Right lobe of liver (tissue), 4 donors: ENCODE measurements around the gene MYD88.

Source experiments
- POLR2A ChIP-seq: fragments of 450-650 bp; IDR thresholded peaks from one replicate; pipeline ENCODE4 v1.6.1; 2017; ENCODE audit warnings: antibody characterized with exemption, mild to moderate bottlenecking
- TF ChIP-seq, protein P1 (sequence below), 4 donors: fragments of 200-600 bp in 3 of 4; fragments of 450-650 bp in 1 of 4; IDR thresholded peaks; one replicate each; pipeline versions ENCODE4 v1.5.1 to v1.8.0; 2016 to 2022; ENCODE audit warnings: antibody characterized with exemption in 4 of 4, mild to moderate bottlenecking in 2 of 4
- donor health status: DM: no; HTN: no; CAD: no.
- donor health status: DM: no; HTN: no; CAD: no.
- donor health status: DM: no; HTN: yes; CAD: no.

DNA sequence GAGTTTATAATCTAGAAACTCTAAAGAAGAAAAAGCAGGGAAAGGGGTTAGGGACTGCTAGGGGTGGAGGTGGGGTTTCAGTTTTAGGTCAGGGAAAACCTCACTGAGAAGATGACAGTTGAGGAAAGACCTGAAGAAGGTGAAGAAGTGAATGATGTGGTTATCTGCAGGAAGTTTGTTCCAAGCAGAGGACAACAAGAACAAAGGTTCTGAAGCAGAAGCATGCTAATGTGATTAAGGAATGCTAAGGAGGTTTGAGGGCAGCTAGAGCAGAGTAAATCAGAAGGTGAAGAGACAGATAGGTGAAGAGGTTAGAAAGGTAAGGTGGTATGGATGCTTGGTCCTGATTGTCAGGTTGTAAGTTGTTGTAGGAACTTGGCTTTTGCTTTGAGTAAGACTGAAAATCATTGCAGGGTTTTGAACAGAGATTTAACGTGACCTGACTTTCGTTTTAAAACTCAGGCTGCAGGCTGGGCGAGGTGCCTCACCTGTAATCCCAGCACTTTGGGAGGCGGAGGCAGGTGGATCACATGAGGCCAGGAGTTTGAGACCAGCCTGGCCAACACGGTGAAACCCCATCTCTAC, 35.5 kb downstream of the MYD88 start:
- TF ChIP-seq POLR2A = no peak
- TF ChIP-seq, protein P1, sequence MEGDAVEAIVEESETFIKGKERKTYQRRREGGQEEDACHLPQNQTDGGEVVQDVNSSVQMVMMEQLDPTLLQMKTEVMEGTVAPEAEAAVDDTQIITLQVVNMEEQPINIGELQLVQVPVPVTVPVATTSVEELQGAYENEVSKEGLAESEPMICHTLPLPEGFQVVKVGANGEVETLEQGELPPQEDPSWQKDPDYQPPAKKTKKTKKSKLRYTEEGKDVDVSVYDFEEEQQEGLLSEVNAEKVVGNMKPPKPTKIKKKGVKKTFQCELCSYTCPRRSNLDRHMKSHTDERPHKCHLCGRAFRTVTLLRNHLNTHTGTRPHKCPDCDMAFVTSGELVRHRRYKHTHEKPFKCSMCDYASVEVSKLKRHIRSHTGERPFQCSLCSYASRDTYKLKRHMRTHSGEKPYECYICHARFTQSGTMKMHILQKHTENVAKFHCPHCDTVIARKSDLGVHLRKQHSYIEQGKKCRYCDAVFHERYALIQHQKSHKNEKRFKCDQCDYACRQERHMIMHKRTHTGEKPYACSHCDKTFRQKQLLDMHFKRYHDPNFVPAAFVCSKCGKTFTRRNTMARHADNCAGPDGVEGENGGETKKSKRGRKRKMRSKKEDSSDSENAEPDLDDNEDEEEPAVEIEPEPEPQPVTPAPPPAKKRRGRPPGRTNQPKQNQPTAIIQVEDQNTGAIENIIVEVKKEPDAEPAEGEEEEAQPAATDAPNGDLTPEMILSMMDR (IDR thresholded peaks at IDR 0.05) = no peak
